ENCODE results near the gene DCBLD1.

- TF ChIP-seq CTCF (IDR thresholded peaks at IDR 0.05), result no peak
- no peak for TF ChIP-seq POLR2A (IDR thresholded peaks at IDR 0.05)
These were observed 48.9 kb downstream of the DCBLD1 start for GRCh38 chr6:117531346-117531745.
